DOHH2 (cell line): ENCODE data around the gene NEK8.

Source experiments
- EZH2phosphoT487 ChIP-seq: fragments of 200-600 bp; sonication (generic); IDR thresholded peaks from 2 replicates; pipeline ENCODE4 v1.6.1; 2017; ENCODE audit warnings: borderline replicate concordance, mild to moderate bottlenecking, antibody characterized with exemption, low read length, moderate library complexity, mixed read lengths
- TF ChIP-seq, protein P1 (sequence below): fragments of 200-600 bp; sonication (generic); IDR thresholded peaks from one replicate; pipeline ENCODE4 v1.5.1; 2014; ENCODE audit warnings: antibody characterized with exemption, mild to moderate bottlenecking, low read depth, low read length; ENCODE audit not compliant: poor library complexity, severe bottlenecking

DNA sequence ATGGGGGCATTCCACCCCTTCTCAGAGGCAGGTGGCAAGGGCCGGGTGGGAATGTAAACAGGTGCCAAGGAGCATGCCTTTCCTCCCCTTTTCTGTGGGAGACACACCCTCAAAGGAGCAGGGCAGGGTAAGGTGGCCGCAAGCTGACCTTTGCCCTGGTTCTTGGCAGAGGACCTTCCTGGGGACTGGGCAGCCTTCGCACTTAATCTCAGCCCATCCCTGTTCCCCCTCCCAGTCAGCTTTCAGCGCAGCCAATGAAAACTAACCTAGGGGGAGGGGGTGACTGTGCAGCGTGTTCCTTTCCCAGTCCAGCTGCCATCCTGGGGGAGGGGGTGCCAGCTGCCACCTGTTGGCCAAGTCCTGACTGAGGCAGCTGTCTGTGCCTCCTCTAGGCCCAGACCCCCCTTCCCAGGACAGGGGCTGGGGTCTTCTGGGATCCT lies 18.0 kb downstream of the NEK8 start:
- TF ChIP-seq, protein P1, sequence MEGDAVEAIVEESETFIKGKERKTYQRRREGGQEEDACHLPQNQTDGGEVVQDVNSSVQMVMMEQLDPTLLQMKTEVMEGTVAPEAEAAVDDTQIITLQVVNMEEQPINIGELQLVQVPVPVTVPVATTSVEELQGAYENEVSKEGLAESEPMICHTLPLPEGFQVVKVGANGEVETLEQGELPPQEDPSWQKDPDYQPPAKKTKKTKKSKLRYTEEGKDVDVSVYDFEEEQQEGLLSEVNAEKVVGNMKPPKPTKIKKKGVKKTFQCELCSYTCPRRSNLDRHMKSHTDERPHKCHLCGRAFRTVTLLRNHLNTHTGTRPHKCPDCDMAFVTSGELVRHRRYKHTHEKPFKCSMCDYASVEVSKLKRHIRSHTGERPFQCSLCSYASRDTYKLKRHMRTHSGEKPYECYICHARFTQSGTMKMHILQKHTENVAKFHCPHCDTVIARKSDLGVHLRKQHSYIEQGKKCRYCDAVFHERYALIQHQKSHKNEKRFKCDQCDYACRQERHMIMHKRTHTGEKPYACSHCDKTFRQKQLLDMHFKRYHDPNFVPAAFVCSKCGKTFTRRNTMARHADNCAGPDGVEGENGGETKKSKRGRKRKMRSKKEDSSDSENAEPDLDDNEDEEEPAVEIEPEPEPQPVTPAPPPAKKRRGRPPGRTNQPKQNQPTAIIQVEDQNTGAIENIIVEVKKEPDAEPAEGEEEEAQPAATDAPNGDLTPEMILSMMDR = no peak
- TF ChIP-seq EZH2phosphoT487 = no peak
